ENCODE measurements around the gene FCMR. TPM values are rescaled to one million over a fixed set of nuclear protein-coding genes. Genes with fewer than 3 reads are reported as not detected.

The FCMR gene
- total and polyA plus RNA-seq, 9 of the 15 experiments (the other 6 are each of a cell fraction or from before 2014, with no cell fraction given): 0.11 to 0.82 (median 0.20) TPM; not detected in 5

DNA sequence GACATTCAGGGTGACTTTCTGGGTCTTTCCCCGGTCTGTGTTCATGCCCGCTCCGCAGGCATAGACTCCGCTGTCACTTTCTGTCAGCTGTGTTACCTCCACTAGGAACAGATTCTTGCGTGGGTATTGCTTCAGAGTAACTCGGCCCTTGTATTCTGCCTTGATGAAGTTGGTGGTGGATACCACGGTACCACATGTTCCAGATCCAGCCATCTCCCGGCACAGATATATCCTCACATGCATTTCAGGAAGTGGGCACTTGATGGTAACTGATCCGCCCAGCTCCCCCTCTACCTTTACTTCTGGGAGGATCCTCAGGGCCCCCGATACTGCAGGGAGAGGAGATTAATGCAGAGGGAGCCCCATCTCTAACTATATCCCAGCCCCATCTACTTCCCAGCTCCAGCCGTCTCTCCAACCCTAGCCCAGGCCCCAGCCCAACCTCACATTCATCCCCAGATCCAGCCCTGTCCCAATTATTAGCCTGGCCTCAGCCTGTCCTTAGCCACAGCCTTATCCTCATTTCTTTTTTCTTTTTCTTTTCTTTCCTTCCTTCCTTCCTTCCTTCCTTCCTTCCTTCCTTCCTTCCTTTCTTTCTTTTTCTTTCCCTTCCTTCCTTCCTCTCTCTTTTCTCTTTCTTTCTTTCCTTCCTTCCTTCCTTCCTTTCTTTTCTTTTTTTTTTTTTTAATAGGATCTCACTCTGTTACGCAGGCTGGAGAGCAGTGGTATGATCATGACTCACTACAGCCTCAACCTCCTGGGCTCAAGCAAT is 7.8 kb downstream of the FCMR start:
- no peaks in the 10 kb centered on the region for H3K9me3 ChIP-seq (replicated peaks; ENCODE audit: control insufficient read depth, insufficient read depth, low read depth, low read length)
- intact Hi-C loops (cut with micrococcal nuclease): loop anchor here (5.0 kb wide), 3 partner anchors 422 to 583 kb away; partner anchors contain the start of gene CR1
- DNase-seq (ENCODE audit: extremely low read depth in 1 of 4, low spot score in 3 of 4): no peak
- H3K4me3 ChIP-seq: no peak overlapping the region
- ChIA-PET CTCF (ENCODE audit: low intra/inter-chr PET ratio) (interaction anchor here (0.6 to 3.4 kb wide), 5 partner anchors 104 to 306 kb away, joined by 3 to 43 read pairs (median 3); no protein-coding TSS in a partner anchor), POLR2A (interaction anchor here (0.6 to 0.7 kb wide), 2 partner anchors 14 to 62 kb away, joined by 3 read pairs; no protein-coding TSS in a partner anchor)
- H3K4me2 ChIP-seq (ENCODE audit: insufficient read depth, low read length): no peak overlapping the region
- peaks cover 2 to 10% of the 10 kb centered on the region in 2 experiments; a peak in 3 of 5 replicates for H3K4me1 ChIP-seq (replicated peaks in 1 of 2; ENCODE audit: control insufficient read depth in 2 of 2, insufficient read depth in 2 of 2, low read length in 2 of 2)
- no peak overlapping the region for H3K27ac ChIP-seq (ENCODE audit: extremely low read depth, low read depth, low read length)
- no peak for FAIRE-seq
- in situ Hi-C loops (cut with MboI): loop anchor here (5.0 to 25.0 kb wide), 3 partner anchors 177 to 427 kb away; partner anchors contain the start of gene EIF2D
- no TSS peak for BruUV-seq (replicated peaks)
- 2% methylated on average over 11 of the region's 12 CpGs for WGBS (ENCODE audit: insufficient coverage, low coverage, missing lambda C conversion rate)
- no peak for ATAC-seq
- H3K27me3 ChIP-seq (ENCODE audit: control insufficient read depth in 2 of 2, insufficient read depth in 2 of 2, low read length in 2 of 2): peaks cover 44 to 59% of the 10 kb centered on the region in 2 experiments
- no peak overlapping the region for H2AFZ ChIP-seq (ENCODE audit: low read depth, low read length)
- H3K9me1 ChIP-seq (ENCODE audit: control insufficient read depth, insufficient read depth, low read length): no peaks in the 10 kb centered on the region
- H3K9ac ChIP-seq (ENCODE audit: insufficient read depth in 1 of 2, low read depth in 2 of 2, low read length in 2 of 2): no peak overlapping the region
- H3K36me3 ChIP-seq (ENCODE audit: control insufficient read depth, insufficient read depth, low read length): no peaks in the 10 kb centered on the region
- no peaks in the 10 kb centered on the region for H3K79me2 ChIP-seq (ENCODE audit: control insufficient read depth, insufficient read depth, low read length)
- H4K20me1 ChIP-seq (replicated peaks; ENCODE audit: control insufficient read depth, insufficient read depth, low read length): 0 out of 2 replicates have a peak, but pooled peaks cover 3% of the 10 kb centered on the region
- TF ChIP-seq, protein P1, sequence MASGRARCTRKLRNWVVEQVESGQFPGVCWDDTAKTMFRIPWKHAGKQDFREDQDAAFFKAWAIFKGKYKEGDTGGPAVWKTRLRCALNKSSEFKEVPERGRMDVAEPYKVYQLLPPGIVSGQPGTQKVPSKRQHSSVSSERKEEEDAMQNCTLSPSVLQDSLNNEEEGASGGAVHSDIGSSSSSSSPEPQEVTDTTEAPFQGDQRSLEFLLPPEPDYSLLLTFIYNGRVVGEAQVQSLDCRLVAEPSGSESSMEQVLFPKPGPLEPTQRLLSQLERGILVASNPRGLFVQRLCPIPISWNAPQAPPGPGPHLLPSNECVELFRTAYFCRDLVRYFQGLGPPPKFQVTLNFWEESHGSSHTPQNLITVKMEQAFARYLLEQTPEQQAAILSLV (tag; IDR thresholded peaks at IDR 0.05): 0 out of 2 replicates have a peak, but pooled peaks have one; percentile 36
- TF ChIP-seq WHSC1 (IDR thresholded peaks at IDR 0.05; ENCODE audit: low read length) (no peak), ELF4 (CRISPR knock-in tag; IDR thresholded peaks at IDR 0.05) (0 out of 2 replicates have a peak, but pooled peaks have one; percentile 46), CREBBP (IDR thresholded peaks at IDR 0.05; ENCODE audit: low read depth, low read length) (no peak), STAT5A (IDR thresholded peaks at IDR 0.05; ENCODE audit: borderline replicate concordance, low read length) (no peak), FOXM1 (IDR thresholded peaks at IDR 0.05; ENCODE audit: low read depth) (no peak), FOXM1 (CRISPR knock-in tag; IDR thresholded peaks at IDR 0.05; ENCODE audit: low read depth) (no peak), SMAD3 (CRISPR knock-in tag; conservative IDR thresholded peaks at IDR 0.05) (no peak), ZNF134 (CRISPR knock-in tag; conservative IDR thresholded peaks at IDR 0.05) (no peak), TBL1XR1 (IDR thresholded peaks at IDR 0.05; ENCODE audit: low read length in 2 of 2) (no peak), BDP1 (IDR thresholded peaks at IDR 0.05; ENCODE audit: insufficient read depth, insufficient read length) (no peak), CBFB (CRISPR knock-in tag; IDR thresholded peaks at IDR 0.05) (no peak), MCM7 (IDR thresholded peaks at IDR 0.05) (0 out of 4 replicates have a peak, but pooled peaks of 1 of the 2 experiments have one; percentile 25)
- TF ChIP-seq, protein P2, sequence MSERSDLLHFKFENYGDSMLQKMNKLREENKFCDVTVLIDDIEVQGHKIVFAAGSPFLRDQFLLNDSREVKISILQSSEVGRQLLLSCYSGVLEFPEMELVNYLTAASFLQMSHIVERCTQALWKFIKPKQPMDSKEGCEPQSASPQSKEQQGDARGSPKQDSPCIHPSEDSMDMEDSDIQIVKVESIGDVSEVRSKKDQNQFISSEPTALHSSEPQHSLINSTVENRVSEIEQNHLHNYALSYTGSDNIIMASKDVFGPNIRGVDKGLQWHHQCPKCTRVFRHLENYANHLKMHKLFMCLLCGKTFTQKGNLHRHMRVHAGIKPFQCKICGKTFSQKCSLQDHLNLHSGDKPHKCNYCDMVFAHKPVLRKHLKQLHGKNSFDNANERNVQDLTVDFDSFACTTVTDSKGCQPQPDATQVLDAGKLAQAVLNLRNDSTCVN (CRISPR knock-in tag; IDR thresholded peaks at IDR 0.05): 0 out of 2 replicates have a peak, but pooled peaks have one; percentile 31
- TF ChIP-seq, protein P3, sequence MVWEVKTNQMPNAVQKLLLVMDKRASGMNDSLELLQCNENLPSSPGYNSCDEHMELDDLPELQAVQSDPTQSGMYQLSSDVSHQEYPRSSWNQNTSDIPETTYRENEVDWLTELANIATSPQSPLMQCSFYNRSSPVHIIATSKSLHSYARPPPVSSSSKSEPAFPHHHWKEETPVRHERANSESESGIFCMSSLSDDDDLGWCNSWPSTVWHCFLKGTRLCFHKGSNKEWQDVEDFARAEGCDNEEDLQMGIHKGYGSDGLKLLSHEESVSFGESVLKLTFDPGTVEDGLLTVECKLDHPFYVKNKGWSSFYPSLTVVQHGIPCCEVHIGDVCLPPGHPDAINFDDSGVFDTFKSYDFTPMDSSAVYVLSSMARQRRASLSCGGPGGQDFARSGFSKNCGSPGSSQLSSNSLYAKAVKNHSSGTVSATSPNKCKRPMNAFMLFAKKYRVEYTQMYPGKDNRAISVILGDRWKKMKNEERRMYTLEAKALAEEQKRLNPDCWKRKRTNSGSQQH (CRISPR knock-in tag; IDR thresholded peaks at IDR 0.05): 0 out of 2 replicates have a peak, but pooled peaks have one; percentile 61
- TF ChIP-seq, protein P4, sequence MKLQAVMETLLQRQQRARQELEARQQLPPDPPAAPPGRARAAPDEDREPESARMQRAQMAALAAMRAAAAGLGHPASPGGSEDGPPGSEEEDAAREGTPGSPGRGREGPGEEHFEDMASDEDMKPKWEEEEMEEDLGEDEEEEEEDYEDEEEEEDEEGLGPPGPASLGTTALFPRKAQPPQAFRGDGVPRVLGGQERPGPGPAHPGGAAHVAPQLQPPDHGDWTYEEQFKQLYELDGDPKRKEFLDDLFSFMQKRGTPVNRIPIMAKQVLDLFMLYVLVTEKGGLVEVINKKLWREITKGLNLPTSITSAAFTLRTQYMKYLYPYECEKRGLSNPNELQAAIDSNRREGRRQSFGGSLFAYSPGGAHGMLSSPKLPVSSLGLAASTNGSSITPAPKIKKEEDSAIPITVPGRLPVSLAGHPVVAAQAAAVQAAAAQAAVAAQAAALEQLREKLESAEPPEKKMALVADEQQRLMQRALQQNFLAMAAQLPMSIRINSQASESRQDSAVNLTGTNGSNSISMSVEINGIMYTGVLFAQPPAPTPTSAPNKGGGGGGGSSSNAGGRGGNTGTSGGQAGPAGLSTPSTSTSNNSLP (IDR thresholded peaks at IDR 0.05; ENCODE audit: borderline replicate concordance, low read depth, low read length): no peak

Data from K562 (cell line).